ENCODE data around the gene AUTS2.

AUTS2 gene

GRCh38 chr7:69818636-69819332 lies 220.5 kb downstream of the AUTS2 start:
- no peaks in the 10 kb centered on the region for H3K9me3 ChIP-seq
- no peaks in the 10 kb centered on the region for H3K36me3 ChIP-seq
- TF ChIP-seq, protein P1, sequence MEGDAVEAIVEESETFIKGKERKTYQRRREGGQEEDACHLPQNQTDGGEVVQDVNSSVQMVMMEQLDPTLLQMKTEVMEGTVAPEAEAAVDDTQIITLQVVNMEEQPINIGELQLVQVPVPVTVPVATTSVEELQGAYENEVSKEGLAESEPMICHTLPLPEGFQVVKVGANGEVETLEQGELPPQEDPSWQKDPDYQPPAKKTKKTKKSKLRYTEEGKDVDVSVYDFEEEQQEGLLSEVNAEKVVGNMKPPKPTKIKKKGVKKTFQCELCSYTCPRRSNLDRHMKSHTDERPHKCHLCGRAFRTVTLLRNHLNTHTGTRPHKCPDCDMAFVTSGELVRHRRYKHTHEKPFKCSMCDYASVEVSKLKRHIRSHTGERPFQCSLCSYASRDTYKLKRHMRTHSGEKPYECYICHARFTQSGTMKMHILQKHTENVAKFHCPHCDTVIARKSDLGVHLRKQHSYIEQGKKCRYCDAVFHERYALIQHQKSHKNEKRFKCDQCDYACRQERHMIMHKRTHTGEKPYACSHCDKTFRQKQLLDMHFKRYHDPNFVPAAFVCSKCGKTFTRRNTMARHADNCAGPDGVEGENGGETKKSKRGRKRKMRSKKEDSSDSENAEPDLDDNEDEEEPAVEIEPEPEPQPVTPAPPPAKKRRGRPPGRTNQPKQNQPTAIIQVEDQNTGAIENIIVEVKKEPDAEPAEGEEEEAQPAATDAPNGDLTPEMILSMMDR (IDR thresholded peaks at IDR 0.05): no peak
- no peak overlapping the region for H3K27ac ChIP-seq
- H3K27me3 ChIP-seq: no peaks in the 10 kb centered on the region
- no peaks in the 10 kb centered on the region for H3K4me1 ChIP-seq (ENCODE audit: control insufficient read depth in 1 of 2, insufficient read depth in 1 of 2, low read depth in 1 of 2, low read length in 1 of 2)
- no peak overlapping the region for H3K4me3 ChIP-seq (ENCODE audit: low read depth in 1 of 2, low read length in 1 of 2)

DNA sequence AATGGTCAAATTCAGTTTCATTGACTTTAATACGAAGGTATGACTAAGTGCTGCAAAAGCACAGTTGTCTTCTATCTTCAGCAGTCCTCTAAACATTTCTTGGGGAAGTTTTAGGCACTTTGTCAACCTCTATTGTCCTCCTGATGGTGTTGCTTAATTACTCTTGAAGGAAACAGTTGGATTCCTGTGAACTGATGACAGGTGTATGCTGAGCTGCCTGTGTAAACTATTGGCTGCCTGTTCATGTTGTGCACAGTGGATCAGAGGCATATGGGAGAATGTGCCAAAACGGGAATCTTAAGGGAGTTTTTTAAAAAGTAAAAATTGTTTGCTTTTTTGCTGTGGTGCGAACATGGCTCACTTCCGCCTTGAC lies 221.0 kb downstream of the AUTS2 start:
- Histone ChIP-seq H3K4me3 (ENCODE audit: low read depth in 1 of 2, low read length in 1 of 2) (no peak overlapping the region), H3K36me3 (no peaks in the 10 kb centered on the region), H3K9me3 (no peaks in the 10 kb centered on the region), H3K4me1 (ENCODE audit: control insufficient read depth in 1 of 2, insufficient read depth in 1 of 2, low read depth in 1 of 2, low read length in 1 of 2) (no peaks in the 10 kb centered on the region), H3K27ac (no peak overlapping the region), H3K27me3 (no peaks in the 10 kb centered on the region)
- TF ChIP-seq, protein P1 (IDR thresholded peaks at IDR 0.05): no peak

- no peaks in the 10 kb centered on the region for H3K36me3 ChIP-seq
- no peaks in the 10 kb centered on the region for H3K27me3 ChIP-seq
- no peak overlapping the region for H3K4me3 ChIP-seq (ENCODE audit: low read depth in 1 of 2, low read length in 1 of 2)
- no peaks in the 10 kb centered on the region for H3K9me3 ChIP-seq
- H3K27ac ChIP-seq: no peak overlapping the region
- H3K4me1 ChIP-seq (ENCODE audit: control insufficient read depth in 1 of 2, insufficient read depth in 1 of 2, low read depth in 1 of 2, low read length in 1 of 2): peaks cover 0 to 5% of the 10 kb centered on the region in 2 experiments
- TF ChIP-seq, protein P1 (IDR thresholded peaks at IDR 0.05): no peak
Measured at GRCh38 chr7:69820479-69821192, 222.4 kb downstream of the AUTS2 start.

GRCh38 chr7:69822386-69822785 lies 224.1 kb downstream of the AUTS2 start:
- Histone ChIP-seq H3K36me3 (no peaks in the 10 kb centered on the region), H3K27ac (no peak overlapping the region), H3K9me3 (no peaks in the 10 kb centered on the region), H3K27me3 (no peaks in the 10 kb centered on the region), H3K4me1 (ENCODE audit: control insufficient read depth in 1 of 2, insufficient read depth in 1 of 2, low read depth in 1 of 2, low read length in 1 of 2) (peaks cover 0 to 5% of the 10 kb centered on the region in 2 experiments), H3K4me3 (ENCODE audit: low read depth in 1 of 2, low read length in 1 of 2) (no peak overlapping the region)
- TF ChIP-seq, protein P1 (IDR thresholded peaks at IDR 0.05): no peak

DNA sequence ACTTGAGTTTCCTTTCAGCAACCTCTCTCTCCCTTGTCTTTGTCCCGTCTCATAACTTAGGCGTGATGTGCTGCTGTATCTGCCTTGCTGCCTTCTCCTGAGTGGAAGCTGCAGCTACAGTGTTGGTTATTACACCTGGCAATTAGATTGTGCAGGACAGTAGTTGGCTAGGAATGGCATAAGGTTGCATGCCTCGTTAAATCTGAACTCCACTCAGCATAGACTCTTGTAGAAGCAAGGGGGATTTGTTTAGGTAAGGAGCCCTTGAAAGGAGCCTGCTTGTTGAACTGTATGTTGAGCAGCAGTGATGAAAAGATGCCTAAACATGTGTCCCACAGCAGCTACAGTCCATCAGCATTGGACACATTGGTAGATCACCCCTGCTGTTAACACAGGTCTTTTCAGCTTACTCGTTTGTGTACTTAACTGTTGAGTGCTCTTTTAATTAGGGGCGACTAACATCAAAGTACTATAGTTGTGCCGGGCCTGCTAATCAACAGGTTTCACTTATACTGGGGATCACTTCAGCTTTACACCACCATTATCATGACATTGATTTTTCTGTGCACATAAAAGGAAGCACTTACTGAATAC lies 225.0 kb downstream of the AUTS2 start:
- Histone ChIP-seq H3K27me3 (no peaks in the 10 kb centered on the region), H3K27ac (no peak overlapping the region), H3K9me3 (no peaks in the 10 kb centered on the region), H3K4me1 (ENCODE audit: control insufficient read depth in 1 of 2, insufficient read depth in 1 of 2, low read depth in 1 of 2, low read length in 1 of 2) (peaks cover 0 to 5% of the 10 kb centered on the region in 2 experiments), H3K36me3 (no peaks in the 10 kb centered on the region), H3K4me3 (ENCODE audit: low read depth in 1 of 2, low read length in 1 of 2) (no peak overlapping the region)
- TF ChIP-seq, protein P1 (IDR thresholded peaks at IDR 0.05): no peak

Measured in neutrophil (primary cell).